PC-9 (cell line): ENCODE data around the gene IRAG1.

Experiments
- CTCF ChIP-seq: fragments of 200-600 bp; sonication (generic); conservative IDR thresholded peaks from 2 replicates; pipeline ENCODE4 v1.6.1; 2017; ENCODE audit warnings: mixed run types, antibody characterized with exemption, mild to moderate bottlenecking, moderate library complexity
- EZH2 ChIP-seq: fragments of 200-600 bp; sonication (generic); IDR thresholded peaks from 2 replicates; pipeline ENCODE4 v1.8.0; 2017; ENCODE audit warnings: antibody characterized with exemption, low read depth

DNA sequence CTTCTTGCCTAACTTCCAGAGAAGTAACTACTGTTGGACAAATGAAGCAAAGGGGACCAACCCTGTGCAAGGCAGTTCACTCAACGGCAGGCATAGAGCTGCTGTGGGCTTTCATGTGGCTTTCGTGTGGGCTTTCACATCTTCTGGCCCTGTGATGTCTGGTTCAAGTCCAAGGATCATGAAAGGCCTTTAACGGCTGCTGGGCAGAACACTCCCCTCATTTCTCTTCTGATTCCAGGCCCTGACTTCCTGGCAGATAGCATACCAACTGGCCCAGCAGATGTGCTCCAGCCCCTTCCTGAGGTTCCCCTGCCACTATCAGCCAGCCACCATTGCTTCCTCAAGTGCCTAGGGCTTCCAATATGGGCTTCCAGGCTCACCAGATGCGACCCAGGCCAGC, 28.8 kb upstream of the IRAG1 start:
- no peak for TF ChIP-seq CTCF
- no peak for TF ChIP-seq EZH2
